Esophagus muscularis mucosa (tissue), 4 donors: ENCODE measurements around the gene ADAM29. TPM values are rescaled to one million over a fixed set of nuclear protein-coding genes. Genes with fewer than 3 reads are reported as not detected.

Experiments used
- DNase-seq: peaks from one replicate; pipeline ENCODE4 v3.0.0-alpha.2; 2017; ENCODE audit errors: extremely low spot score
- H3K27ac ChIP-seq, 4 donors: fragments of 200-600 bp; sonication (generic); replicated peaks in 1 of 4; 1 replicate in 3 of 4; 2 replicates in 1 of 4; pipeline ENCODE4 v1.5.1; 2016 to 2019; ENCODE audit warnings: mild to moderate bottlenecking in 1 of 4
- H3K27me3 ChIP-seq, 4 donors: fragments of 200-600 bp; sonication (generic); one replicate each; pipeline versions ENCODE4 v1.5.1 to v1.6.0; 2016 to 2019
- H3K36me3 ChIP-seq, 4 donors: fragments of 200-600 bp; sonication (generic); one replicate each; pipeline ENCODE4 v1.5.1; 2016 to 2019
- H3K4me1 ChIP-seq, 4 donors: fragments of 200-600 bp; sonication (generic); one replicate each; pipeline ENCODE4 v1.5.1; 2016 to 2019
- H3K4me3 ChIP-seq, 4 donors: fragments of 200-600 bp; sonication (generic); 1 replicate in 2 of 4; 2 replicates in 2 of 4; pipeline ENCODE4 v1.5.1; 2016 to 2019; ENCODE audit warnings: mild to moderate bottlenecking in 4 of 4, moderate library complexity in 1 of 4
- H3K9me3 ChIP-seq, 4 donors: fragments of 200-600 bp; sonication (generic); 1 replicate in 3 of 4; 2 replicates in 1 of 4; pipeline ENCODE4 v1.5.1; 2016 to 2019
- EP300 ChIP-seq: sonication (generic); formaldehyde crosslinking; IDR thresholded peaks from one replicate; pipeline ENCODE4 v1.6.1; 2017; ENCODE audit warnings: antibody characterized with exemption
- POLR2A ChIP-seq: fragments of 450-650 bp; IDR thresholded peaks from one replicate; pipeline ENCODE4 v1.6.1; 2017; ENCODE audit warnings: antibody characterized with exemption, moderate library complexity, mild to moderate bottlenecking, low read depth
- POLR2AphosphoS5 ChIP-seq, 2 donors: sonication (generic); formaldehyde crosslinking; IDR thresholded peaks; one replicate each; pipeline ENCODE4 v1.6.1; 2017; ENCODE audit warnings: antibody characterized with exemption in 2 of 2
- WGBS: methylation state at CpG from one replicate; pipeline ENCODE4 v1.1.5; 2018; 5-methylcytosine and 5-hydroxymethylcytosine counted together
- intact Hi-C: fragments of 100-400 bp; cut with DNase I; formaldehyde crosslinking; loops from one replicate; pipeline ENCODE4 v1.15.1; 2023
- total RNA-seq, 4 donors: library from RNA; depleted of rRNA; stranded (reverse); fragments of >200 nt; gene quantifications; one replicate each; pipeline versions ENCODE4 v1.1.0 to v1.2.1, GENCODE V29; 2016
- TF ChIP-seq, protein P1 (sequence below), 3 experiments: fragments of 200-600 bp in 2 of 3; fragments of 450-650 bp in 1 of 3; sonication (generic) in 2 of 3; IDR thresholded peaks; one replicate each; pipeline ENCODE4 v1.5.1; 2017 to 2019; ENCODE audit warnings: antibody characterized with exemption in 3 of 3, mild to moderate bottlenecking in 2 of 3, moderate library complexity in 1 of 3

Gene ADAM29
- total RNA-seq, 4 donors from 2014 or later = not detected

DNA sequence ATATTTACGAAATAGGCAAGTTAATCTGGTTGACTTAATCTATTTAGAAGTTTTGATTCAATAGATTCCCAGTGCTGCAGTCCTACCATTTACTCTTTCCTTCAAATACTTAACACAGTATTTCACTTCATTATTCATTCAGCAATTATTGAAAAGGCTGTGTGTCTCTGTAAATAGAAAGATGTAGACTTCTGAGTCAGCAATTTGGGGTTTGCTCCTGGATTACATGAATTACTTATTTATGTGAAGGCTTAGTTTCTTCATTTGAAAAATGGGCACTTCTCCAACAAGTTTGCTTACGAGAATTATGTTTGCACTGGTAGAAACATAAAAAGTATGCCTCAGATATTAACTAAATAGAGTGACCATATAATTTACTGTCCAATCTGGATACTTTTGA, 17.4 kb downstream of the ADAM29 start:
- Histone ChIP-seq H3K9me3 (no peaks in the 10 kb centered on the region), H3K27me3 (no peaks in the 10 kb centered on the region), H3K4me1 (no peaks in the 10 kb centered on the region), H3K27ac (no peak overlapping the region), H3K4me3 (no peak overlapping the region), H3K36me3 (no peaks in the 10 kb centered on the region)
- DNase-seq = no peak
- TF ChIP-seq POLR2AphosphoS5 (IDR thresholded peaks at IDR 0.05) (no peak), EP300 (no peak), POLR2A (no peak)
- TF ChIP-seq, protein P1, sequence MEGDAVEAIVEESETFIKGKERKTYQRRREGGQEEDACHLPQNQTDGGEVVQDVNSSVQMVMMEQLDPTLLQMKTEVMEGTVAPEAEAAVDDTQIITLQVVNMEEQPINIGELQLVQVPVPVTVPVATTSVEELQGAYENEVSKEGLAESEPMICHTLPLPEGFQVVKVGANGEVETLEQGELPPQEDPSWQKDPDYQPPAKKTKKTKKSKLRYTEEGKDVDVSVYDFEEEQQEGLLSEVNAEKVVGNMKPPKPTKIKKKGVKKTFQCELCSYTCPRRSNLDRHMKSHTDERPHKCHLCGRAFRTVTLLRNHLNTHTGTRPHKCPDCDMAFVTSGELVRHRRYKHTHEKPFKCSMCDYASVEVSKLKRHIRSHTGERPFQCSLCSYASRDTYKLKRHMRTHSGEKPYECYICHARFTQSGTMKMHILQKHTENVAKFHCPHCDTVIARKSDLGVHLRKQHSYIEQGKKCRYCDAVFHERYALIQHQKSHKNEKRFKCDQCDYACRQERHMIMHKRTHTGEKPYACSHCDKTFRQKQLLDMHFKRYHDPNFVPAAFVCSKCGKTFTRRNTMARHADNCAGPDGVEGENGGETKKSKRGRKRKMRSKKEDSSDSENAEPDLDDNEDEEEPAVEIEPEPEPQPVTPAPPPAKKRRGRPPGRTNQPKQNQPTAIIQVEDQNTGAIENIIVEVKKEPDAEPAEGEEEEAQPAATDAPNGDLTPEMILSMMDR (IDR thresholded peaks at IDR 0.05) = no peak
- WGBS = 74% methylated on average over 2 of the region's 2 CpGs
- intact Hi-C loops = no loop called here

DNA sequence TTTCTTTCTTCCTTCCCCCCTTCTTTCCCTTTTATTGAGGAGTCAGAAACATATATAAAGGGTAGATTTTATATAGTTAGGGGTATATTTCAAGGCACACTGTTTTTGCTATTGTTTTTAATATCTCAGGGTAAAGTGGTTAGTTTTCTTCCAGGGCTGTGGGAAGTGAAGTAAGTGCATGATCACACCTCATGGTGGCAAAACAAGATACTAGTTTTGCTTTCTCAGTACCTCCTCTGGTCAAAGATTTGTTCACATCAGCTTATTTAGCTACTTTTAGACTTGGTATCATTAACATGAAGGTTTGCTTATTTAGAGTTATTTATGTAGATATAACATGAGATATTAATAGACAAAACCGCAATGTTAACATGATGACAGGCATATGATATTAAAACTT, 21.8 kb downstream of the ADAM29 start:
- no peak for DNase-seq
- H3K4me3 ChIP-seq = no peak overlapping the region
- H3K36me3 ChIP-seq = no peaks in the 10 kb centered on the region
- H3K4me1 ChIP-seq = no peaks in the 10 kb centered on the region
- intact Hi-C loops = no loop called here
- no peak for TF ChIP-seq POLR2AphosphoS5 (IDR thresholded peaks at IDR 0.05)
- TF ChIP-seq POLR2A = no peak
- TF ChIP-seq, protein P1 (IDR thresholded peaks at IDR 0.05) = no peak
- no peak for TF ChIP-seq EP300
- 76% methylated on average over 1 of the region's 1 CpG for WGBS
- H3K27ac ChIP-seq = no peak overlapping the region
- H3K9me3 ChIP-seq = peaks cover 0 to 5% (median 0%) of the 10 kb centered on the region in 4 donors
- H3K27me3 ChIP-seq = no peaks in the 10 kb centered on the region

DNA sequence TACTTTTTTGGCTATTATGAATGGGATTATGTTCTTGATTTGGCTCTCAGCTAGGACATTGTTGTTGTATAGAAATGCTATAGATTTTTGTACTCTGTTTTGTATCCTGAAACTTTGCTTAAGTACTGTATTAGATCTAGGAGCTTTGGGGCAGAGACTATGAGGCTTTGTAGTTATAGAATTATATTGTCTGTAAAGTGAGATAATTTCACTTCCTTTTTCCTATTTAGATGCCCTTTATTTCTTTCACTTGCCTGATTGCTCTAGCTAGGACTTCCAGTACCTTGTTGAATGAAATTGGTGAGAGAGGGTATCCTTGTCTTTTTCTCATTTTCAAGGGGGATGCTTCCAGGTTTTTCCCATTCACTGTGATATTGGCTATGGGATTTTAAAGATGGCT, 28.1 kb downstream of the ADAM29 start:
- TF ChIP-seq, protein P1 (IDR thresholded peaks at IDR 0.05) = no peak
- TF ChIP-seq POLR2AphosphoS5 (IDR thresholded peaks at IDR 0.05) (no peak), EP300 (no peak), POLR2A (no peak)
- Histone ChIP-seq H3K36me3 (no peaks in the 10 kb centered on the region), H3K27me3 (no peaks in the 10 kb centered on the region), H3K27ac (no peak overlapping the region), H3K4me1 (no peaks in the 10 kb centered on the region), H3K4me3 (no peak overlapping the region), H3K9me3 (peaks cover 0 to 6% (median 0%) of the 10 kb centered on the region in 4 donors)
- no peak for DNase-seq
- intact Hi-C loops = no loop called here

DNA sequence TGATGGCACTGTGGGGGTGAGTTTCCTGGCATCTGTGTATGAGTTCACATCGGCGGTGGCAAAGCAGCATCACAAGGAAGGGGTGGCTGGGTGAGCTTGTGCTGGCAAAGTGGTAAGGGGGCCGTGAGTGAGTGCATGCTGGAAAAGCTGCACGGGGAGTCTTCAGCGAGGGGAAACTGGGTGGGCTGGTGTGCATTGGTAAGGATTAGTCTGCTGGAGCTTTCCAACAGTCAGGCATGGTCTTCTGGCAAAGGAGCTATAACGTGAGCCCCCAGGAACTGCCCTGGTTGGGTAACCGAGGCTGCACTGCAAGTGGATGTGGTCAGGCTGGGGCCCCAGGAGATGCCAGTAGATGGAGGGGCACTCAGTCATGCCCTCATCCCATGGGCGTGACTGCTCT, 30.7 kb downstream of the ADAM29 start:
- H3K4me3 ChIP-seq = no peak overlapping the region
- 88% methylated on average over 5 of the region's 8 CpGs for WGBS
- peaks cover 0 to 6% (median 0%) of the 10 kb centered on the region in 4 donors for H3K9me3 ChIP-seq
- TF ChIP-seq POLR2AphosphoS5 (IDR thresholded peaks at IDR 0.05) = no peak
- TF ChIP-seq, protein P1 (IDR thresholded peaks at IDR 0.05) = no peak
- TF ChIP-seq POLR2A = no peak
- no peak for TF ChIP-seq EP300
- no peaks in the 10 kb centered on the region for H3K27me3 ChIP-seq
- H3K27ac ChIP-seq = no peak overlapping the region
- intact Hi-C loops = no loop called here
- H3K4me1 ChIP-seq = no peaks in the 10 kb centered on the region
- H3K36me3 ChIP-seq = no peaks in the 10 kb centered on the region
- DNase-seq = no peak

DNA sequence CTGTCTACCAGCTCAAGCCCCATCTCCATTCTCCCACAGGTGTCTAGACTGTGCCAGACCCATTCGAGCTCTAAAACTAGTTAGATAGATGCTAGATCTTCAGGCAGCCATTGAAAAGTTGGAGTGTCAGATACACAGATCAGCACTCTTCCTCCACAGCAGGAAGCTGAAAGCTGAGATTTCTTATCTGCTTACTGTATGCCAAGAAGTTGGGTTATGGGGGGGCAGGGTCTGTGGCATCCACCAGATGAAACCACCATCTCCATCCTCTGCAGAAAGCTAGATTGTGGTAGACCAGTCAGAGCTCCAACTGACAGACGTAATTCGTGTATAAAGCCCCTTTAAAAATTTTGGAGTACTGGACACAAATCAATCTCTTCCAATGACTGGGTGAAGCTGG, 54.8 kb downstream of the ADAM29 start:
- H3K27ac ChIP-seq = no peak overlapping the region
- H3K4me1 ChIP-seq = no peaks in the 10 kb centered on the region
- intact Hi-C loops = no loop called here
- H3K27me3 ChIP-seq = no peaks in the 10 kb centered on the region
- no peaks in the 10 kb centered on the region for H3K9me3 ChIP-seq
- WGBS = 67% methylated on average over 1 of the region's 3 CpGs
- TF ChIP-seq POLR2AphosphoS5 (IDR thresholded peaks at IDR 0.05) (no peak), EP300 (no peak), POLR2A (no peak)
- TF ChIP-seq, protein P1 (IDR thresholded peaks at IDR 0.05) = no peak
- no peak for DNase-seq
- no peaks in the 10 kb centered on the region for H3K36me3 ChIP-seq
- no peak overlapping the region for H3K4me3 ChIP-seq
